Sigmoid colon (tissue), 7 donors: ENCODE measurements around the gene CCL7. TPM values are rescaled to one million over a fixed set of nuclear protein-coding genes. Genes with fewer than 3 reads are reported as not detected.
A peak's percentile ranks its signal among the peaks of the same experiment; 100 is the strongest.

Experiments used
- DNase-seq: peaks from one replicate; pipeline ENCODE4 v3.0.0-alpha.2; 2019
- H3K27ac ChIP-seq, 4 donors: fragments of 200-600 bp; sonication (generic); one replicate each; pipeline ENCODE4 v1.5.1; 2016 to 2019; ENCODE audit warnings: mild to moderate bottlenecking in 1 of 4
- H3K27me3 ChIP-seq, 3 donors: fragments of 200-600 bp; sonication (generic); one replicate each; pipeline ENCODE4 v1.5.1; 2019; ENCODE audit warnings: mild to moderate bottlenecking in 1 of 3
- H3K36me3 ChIP-seq, 4 donors: fragments of 200-600 bp; sonication (generic); one replicate each; pipeline ENCODE4 v1.5.1; 2016 to 2019
- H3K4me1 ChIP-seq, 4 donors: fragments of 200-600 bp; sonication (generic); one replicate each; pipeline ENCODE4 v1.5.1; 2017 to 2019
- H3K4me3 ChIP-seq, 4 donors: fragments of 200-600 bp; sonication (generic); one replicate each; pipeline ENCODE4 v1.5.1; 2017 to 2019; ENCODE audit warnings: mild to moderate bottlenecking in 2 of 4, moderate library complexity in 1 of 4
- H3K9me3 ChIP-seq, 4 donors: fragments of 200-600 bp in 3 of 4; sonication (generic) in 3 of 4; one replicate each; pipeline versions ENCODE4 v1.5.1 to v1.6.1; 2013 to 2019
- CTCF ChIP-seq, 4 experiments: fragments of 450-650 bp in 3 of 4; fragments of 200-600 bp in 1 of 4; IDR thresholded peaks; one replicate each; pipeline ENCODE4 v1.5.1; 2016 to 2019; ENCODE audit warnings: antibody characterized with exemption in 4 of 4, mild to moderate bottlenecking in 3 of 4, moderate library complexity in 2 of 4
- EP300 ChIP-seq, 4 donors: sonication (generic); formaldehyde crosslinking; IDR thresholded peaks; one replicate each; pipeline ENCODE4 v1.6.1; 2017; ENCODE audit warnings: antibody characterized with exemption in 4 of 4
- POLR2A ChIP-seq, 2 donors: fragments of 450-650 bp; IDR thresholded peaks; one replicate each; pipeline ENCODE4 v1.6.1; 2016; ENCODE audit warnings: antibody characterized with exemption in 2 of 2, mild to moderate bottlenecking in 2 of 2, moderate library complexity in 2 of 2
- POLR2AphosphoS5 ChIP-seq, 4 donors: sonication (generic); formaldehyde crosslinking; IDR thresholded peaks; one replicate each; pipeline ENCODE4 v1.6.1; 2017; ENCODE audit warnings: antibody characterized with exemption in 4 of 4
- WGBS, 2 donors: extraction: QIAGEN DNeasy Blood & Tissue Kit; methylation state at CpG; one replicate each; pipeline ENCODE4 v1.1.7; 2013; 5-methylcytosine and 5-hydroxymethylcytosine counted together
- intact Hi-C: fragments of 100-400 bp; cut with DNase I; formaldehyde crosslinking; loops from one replicate; pipeline ENCODE4 v1.15.1; 2023
- polyA plus RNA-seq, 3 donors: library from polyadenylated mRNA; stranded (reverse); fragments of 200-250 nt; gene quantifications; one replicate each; pipeline ENCODE4 v1.2.3, GENCODE V29; 2013
- total RNA-seq, 4 donors: library from RNA; depleted of rRNA; stranded (reverse); fragments of >200 nt; gene quantifications; one replicate each; pipeline ENCODE4 v1.1.0, GENCODE V29; 2016
- donor health status: healthy with polysubstance abuse.
- donor health status: Bipolar disorder and iron deficiency.
- donor health status: healthy.

CCL7 gene
- total and polyA plus RNA-seq, 7 donors: 0.13 TPM; not detected in 6

GRCh38 chr17:34254651-34255380, 15.2 kb upstream of the CCL7 start, which contains the start of gene CCL2:
Gene CCL2 (plus strand): TSS chr17:34255285. CDS start chr17:34255350, 65 bp downstream.
- intact Hi-C loops: loop anchor here (1.0 to 5.0 kb wide), 2 partner anchors 47 to 55 kb away; no protein-coding TSS in a partner anchor
- Histone ChIP-seq H3K27ac (peak within 1 kb of the TSS; percentile 80 to 92 (median 84)), H3K27me3 (no peaks in the 10 kb centered on the region), H3K4me3 (peak within 1 kb of the TSS; percentile 19 to 50 (median 42)), H3K36me3 (no peaks in the 10 kb centered on the region), H3K4me1 (peaks cover 0 to 71% (median 62%) of the 10 kb centered on the region in 4 donors), H3K9me3 (no peaks in the 10 kb centered on the region)
- 8 to 9% methylated on average over 11 of the region's 11 CpGs for WGBS, 2 donors
- DNase-seq: peak; percentile 92
- TF ChIP-seq CTCF (IDR thresholded peaks at IDR 0.05) (no peak), EP300 (IDR thresholded peaks at IDR 0.05) (peak in 1 of 4 donors; percentile 22), POLR2A (IDR thresholded peaks at IDR 0.05) (peak in 1 of 2 donors; percentile 20), POLR2AphosphoS5 (IDR thresholded peaks at IDR 0.05) (peak in 3 of 4 donors; percentile 63 to 90 (median 72))

GRCh38 chr17:34255381-34255732, 14.7 kb upstream of the CCL7 start:
- 35 to 40% methylated on average over 5 of the region's 5 CpGs for WGBS, 2 donors
- peak overlapping the region; percentile 19 to 50 (median 42) for H3K4me3 ChIP-seq
- H3K4me1 ChIP-seq: peaks cover 0 to 66% (median 56%) of the 10 kb centered on the region in 4 donors
- no peak for DNase-seq
- no peaks in the 10 kb centered on the region for H3K36me3 ChIP-seq
- TF ChIP-seq POLR2A (IDR thresholded peaks at IDR 0.05) (peak; percentile 0 to 22), CTCF (IDR thresholded peaks at IDR 0.05) (no peak), EP300 (IDR thresholded peaks at IDR 0.05) (no peak)
- no peaks in the 10 kb centered on the region for H3K9me3 ChIP-seq
- peak overlapping the region; percentile 80 to 92 (median 84) for H3K27ac ChIP-seq
- no peaks in the 10 kb centered on the region for H3K27me3 ChIP-seq
- intact Hi-C loops: loop anchor here (1.0 kb wide), 1 partner anchor 55 kb away; no protein-coding TSS in a partner anchor

GRCh38 chr17:34255841-34256240, 14.2 kb upstream of the CCL7 start:
- peaks cover 0 to 61% (median 52%) of the 10 kb centered on the region in 4 donors for H3K4me1 ChIP-seq
- H3K36me3 ChIP-seq: no peaks in the 10 kb centered on the region
- intact Hi-C loops: loop anchor here (1.0 kb wide), 1 partner anchor 56 kb away; no protein-coding TSS in a partner anchor
- H3K27ac ChIP-seq: peak overlapping the region; percentile 80 to 92 (median 84)
- H3K27me3 ChIP-seq: no peaks in the 10 kb centered on the region
- TF ChIP-seq CTCF (IDR thresholded peaks at IDR 0.05): no peak
- no peak for TF ChIP-seq EP300 (IDR thresholded peaks at IDR 0.05)
- TF ChIP-seq POLR2A (IDR thresholded peaks at IDR 0.05): no peak
- no peak for TF ChIP-seq POLR2AphosphoS5 (IDR thresholded peaks at IDR 0.05)
- no peak for DNase-seq
- peak overlapping the region; percentile 19 to 50 (median 42) for H3K4me3 ChIP-seq
- H3K9me3 ChIP-seq: no peaks in the 10 kb centered on the region
- WGBS, 2 donors: 63 to 72% methylated on average over 1 of the region's 1 CpG

- Histone ChIP-seq H3K27ac (no peak overlapping the region), H3K27me3 (no peaks in the 10 kb centered on the region), H3K4me3 (peak overlapping the region in 1 of 4 donors; percentile 44), H3K9me3 (no peaks in the 10 kb centered on the region), H3K36me3 (no peaks in the 10 kb centered on the region), H3K4me1 (peaks cover 0 to 45% (median 36%) of the 10 kb centered on the region in 4 donors)
- no peak for DNase-seq
- no peak for TF ChIP-seq EP300 (IDR thresholded peaks at IDR 0.05)
- no peak for TF ChIP-seq CTCF (IDR thresholded peaks at IDR 0.05)
- no peak for TF ChIP-seq POLR2A (IDR thresholded peaks at IDR 0.05)
- no peak for TF ChIP-seq POLR2AphosphoS5 (IDR thresholded peaks at IDR 0.05)
- intact Hi-C loops: no loop called here
- 65 to 79% methylated on average over 5 of the region's 5 CpGs for WGBS, 2 donors
Measured at GRCh38 chr17:34257299-34257985, 12.6 kb upstream of the CCL7 start.
